Endothelial cell of umbilical vein (primary cell): Measurements from ENCODE around the gene BLOC1S3. TPM values are rescaled to one million over a fixed set of nuclear protein-coding genes. Genes with fewer than 3 reads are reported as not detected.

Source experiments
- BruUV-seq: library from RNA; stranded (reverse); fragments of 400-500 nt; replicated peaks from 2 replicates; lab custom pipeline; 2021; lab: Mats Ljungman, UMichigan
- CTCF ChIA-PET: fragments of 300-600, 350-600 bp; sonication (Branson Sonifier 250); formaldehyde crosslinking; loops from one replicate; lab custom pipeline; 2021; ENCODE audit warnings: antibody characterized with exemption, inconsistent platforms; lab: Charles Lee
- POLR2A ChIA-PET: fragments of 300-600, 350-600 bp; sonication (Branson Sonifier 250); formaldehyde crosslinking; loops from one replicate; lab custom pipeline; 2021; ENCODE audit warnings: antibody characterized with exemption, inconsistent platforms; lab: Charles Lee
- DNase-seq: peaks from one replicate; pipeline ENCODE4 v3.0.0-alpha.2; 2011; ENCODE audit warnings: low read depth, low spot score
- FAIRE-seq: peaks from 2 replicates; lab custom pipeline; 2011; peaks lifted over from hg19 to GRCh38; lab: Jason Lieb, UNC
- H2AFZ ChIP-seq: 2 replicates; pipeline ENCODE4 v1.6.0; 2012; ENCODE audit warnings: low read depth, low read length, control low read depth, inconsistent platforms
- H3K27ac ChIP-seq: 2 replicates; pipeline ENCODE4 v1.5.1; 2011; ENCODE audit warnings: low read depth, mild to moderate bottlenecking, control low read depth, low read length, moderate library complexity; ENCODE audit not compliant: insufficient read depth
- H3K27me3 ChIP-seq, 2 experiments: 2 replicates each; pipeline versions ENCODE4 v1.6.0 to v1.6.1; 2011; ENCODE audit warnings: low read length in 2 of 2, mixed read lengths in 1 of 2; ENCODE audit not compliant: control insufficient read depth in 2 of 2, insufficient read depth in 2 of 2
- H3K36me3 ChIP-seq, 2 experiments: 2 replicates in 1 of 2; 3 replicates in 1 of 2; pipeline ENCODE4 v1.5.1; 2011; ENCODE audit warnings: low read length in 2 of 2, mild to moderate bottlenecking in 1 of 2, moderate library complexity in 1 of 2; ENCODE audit not compliant: control insufficient read depth in 2 of 2, insufficient read depth in 2 of 2; ENCODE audit errors: extremely low read depth in 1 of 2
- H3K4me1 ChIP-seq: 3 replicates; pipeline ENCODE4 v1.5.1; 2011; ENCODE audit warnings: mild to moderate bottlenecking, low read length; ENCODE audit not compliant: control insufficient read depth, insufficient read depth; ENCODE audit errors: extremely low read depth
- H3K4me2 ChIP-seq: 2 replicates; pipeline ENCODE4 v1.6.1; 2011; ENCODE audit warnings: low read length, control low read depth, mixed read lengths; ENCODE audit not compliant: insufficient read depth
- H3K4me3 ChIP-seq, 3 experiments: fragments of 200-600 bp in 1 of 3; sonication (generic), shearing (Covaris generic) in 1 of 3; replicated peaks in 1 of 3; 2 replicates each; pipeline ENCODE4 v1.5.1; 2011 to 2016; ENCODE audit warnings: control low read depth in 3 of 3, low read length in 3 of 3, mild to moderate bottlenecking in 2 of 3, inconsistent platforms in 1 of 3, low read depth in 1 of 3, moderate library complexity in 1 of 3; ENCODE audit not compliant: insufficient read depth in 1 of 3
- H3K79me2 ChIP-seq: 2 replicates; pipeline ENCODE4 v1.6.0; 2012; ENCODE audit warnings: low read length, inconsistent platforms; ENCODE audit not compliant: control insufficient read depth, insufficient read depth
- H3K9ac ChIP-seq: replicated peaks from 2 replicates; pipeline ENCODE3; 2011; ENCODE audit warnings: low read length, control low read depth; ENCODE audit not compliant: insufficient read depth; ENCODE audit errors: extremely low read depth
- H3K9me1 ChIP-seq: replicated peaks from 3 replicates; pipeline ENCODE4 v1.6.0; 2011; ENCODE audit warnings: mild to moderate bottlenecking, low read length; ENCODE audit not compliant: control insufficient read depth, insufficient read depth; ENCODE audit errors: extremely low read depth
- H3K9me3 ChIP-seq: replicated peaks from 2 replicates; pipeline ENCODE4 v1.5.1; 2012; ENCODE audit warnings: low read length, inconsistent platforms; ENCODE audit not compliant: control insufficient read depth, insufficient read depth
- H4K20me1 ChIP-seq: replicated peaks from 2 replicates; pipeline ENCODE3; 2011; ENCODE audit warnings: mild to moderate bottlenecking, low read length; ENCODE audit not compliant: control insufficient read depth, insufficient read depth; ENCODE audit errors: extremely low read depth
- EZH2 ChIP-seq: IDR thresholded peaks from 2 replicates; pipeline ENCODE4 v1.6.1; 2012; ENCODE audit warnings: borderline replicate concordance, low read depth, mild to moderate bottlenecking, moderate library complexity, low read length, inconsistent platforms; ENCODE audit not compliant: severe bottlenecking
- POLR2A ChIP-seq: IDR thresholded peaks from 2 replicates; pipeline ENCODE4 v1.6.1; 2012; ENCODE audit warnings: low read depth, mild to moderate bottlenecking, control low read depth, low read length
- dilution Hi-C: fragments of 300-500 bp; cut with MboI; formaldehyde crosslinking; loops from one replicate; pipeline ENCODE4 v1.15.0; 2019; ENCODE audit warnings: low sequenced_read_pairs; ENCODE audit not compliant: extremely low pct_ligation_motif_present
- intact Hi-C: fragments of 100-400 bp; cut with micrococcal nuclease; formaldehyde crosslinking; loops from one replicate; pipeline ENCODE4 v1.10.0; 2022
- polyA plus RNA-seq, 4 experiments: library from polyadenylated mRNA; depleted of rRNA in 3 of 4; stranded (reverse) in 3 of 4; unstranded in 1 of 4; fragments of >200 nt; gene quantifications; 2 replicates each; pipeline versions ENCODE4 v1.2.1 to v1.2.3, GENCODE V29; 2011 to 2012; ENCODE audit warnings: missing spikeins in 1 of 4
- total RNA-seq: library from RNA; stranded (reverse); gene quantifications from 2 replicates; pipeline ENCODE4 v1.2.3, GENCODE V29; 2021
- TF ChIP-seq, protein P1 (sequence below), 2 donors: IDR thresholded peaks; 1 replicate in 1 of 2; 2 replicates in 1 of 2; pipeline ENCODE4 v1.5.1; 2011; ENCODE audit warnings: low read length in 2 of 2, mild to moderate bottlenecking in 2 of 2, moderate library complexity in 2 of 2, control low read depth in 1 of 2, inconsistent platforms in 1 of 2, low read depth in 1 of 2; ENCODE audit not compliant: insufficient read depth in 1 of 2; ENCODE audit errors: extremely low read depth in 1 of 2

The BLOC1S3 gene
- total and polyA plus RNA-seq, 2 donors (not counting 3 experiments of a cell fraction or from before 2014, with no cell fraction given): 13.6 to 17.4 TPM

DNA sequence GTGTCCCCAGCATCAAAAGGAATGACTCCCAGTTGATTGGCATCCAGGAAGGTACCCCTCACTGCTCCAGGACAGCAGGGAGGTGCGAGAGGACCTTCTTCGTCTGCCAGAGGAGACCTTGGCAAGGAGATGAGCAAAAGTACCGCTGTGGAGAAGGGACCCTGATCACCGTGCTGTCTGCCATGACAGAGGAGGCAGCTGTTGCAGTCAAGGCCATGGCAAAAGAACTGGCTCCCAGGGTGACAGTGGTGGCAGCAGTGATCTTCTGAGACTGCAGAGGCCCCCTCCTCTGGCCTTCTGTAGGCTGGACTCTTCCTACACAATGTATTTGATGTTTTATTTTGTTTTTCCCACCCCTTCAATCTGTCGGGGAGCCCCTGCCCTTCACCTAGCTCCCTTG lies 49.8 kb upstream of the BLOC1S3 start:
- dilution Hi-C loops (no loop called here), intact Hi-C loops (loop anchor here (5.0 kb wide), 1 partner anchor 37 kb away; the partner anchor contains the start of gene PPP1R37)
- no peak for DNase-seq
- no peaks in the 10 kb centered on the region for H3K9me3 ChIP-seq
- no peaks in the 10 kb centered on the region for H3K36me3 ChIP-seq
- FAIRE-seq: no peak
- ChIA-PET CTCF (no interaction called here), POLR2A (no interaction called here)
- peaks cover 4% of the 10 kb centered on the region for H3K4me1 ChIP-seq
- no peak overlapping the region for H3K4me2 ChIP-seq
- H3K4me3 ChIP-seq: no peak overlapping the region
- no peak overlapping the region for H3K27ac ChIP-seq
- H3K27me3 ChIP-seq: no peaks in the 10 kb centered on the region
- H3K9ac ChIP-seq: no peak overlapping the region
- H2AFZ ChIP-seq: no peak overlapping the region
- TF ChIP-seq POLR2A: no peak
- TF ChIP-seq, protein P1, sequence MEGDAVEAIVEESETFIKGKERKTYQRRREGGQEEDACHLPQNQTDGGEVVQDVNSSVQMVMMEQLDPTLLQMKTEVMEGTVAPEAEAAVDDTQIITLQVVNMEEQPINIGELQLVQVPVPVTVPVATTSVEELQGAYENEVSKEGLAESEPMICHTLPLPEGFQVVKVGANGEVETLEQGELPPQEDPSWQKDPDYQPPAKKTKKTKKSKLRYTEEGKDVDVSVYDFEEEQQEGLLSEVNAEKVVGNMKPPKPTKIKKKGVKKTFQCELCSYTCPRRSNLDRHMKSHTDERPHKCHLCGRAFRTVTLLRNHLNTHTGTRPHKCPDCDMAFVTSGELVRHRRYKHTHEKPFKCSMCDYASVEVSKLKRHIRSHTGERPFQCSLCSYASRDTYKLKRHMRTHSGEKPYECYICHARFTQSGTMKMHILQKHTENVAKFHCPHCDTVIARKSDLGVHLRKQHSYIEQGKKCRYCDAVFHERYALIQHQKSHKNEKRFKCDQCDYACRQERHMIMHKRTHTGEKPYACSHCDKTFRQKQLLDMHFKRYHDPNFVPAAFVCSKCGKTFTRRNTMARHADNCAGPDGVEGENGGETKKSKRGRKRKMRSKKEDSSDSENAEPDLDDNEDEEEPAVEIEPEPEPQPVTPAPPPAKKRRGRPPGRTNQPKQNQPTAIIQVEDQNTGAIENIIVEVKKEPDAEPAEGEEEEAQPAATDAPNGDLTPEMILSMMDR (IDR thresholded peaks at IDR 0.05; ENCODE audit: extremely low read depth in 1 of 2, insufficient read depth in 1 of 2, low read depth in 1 of 2, low read length in 2 of 2): no peak
- no peaks in the 10 kb centered on the region for H3K9me1 ChIP-seq
- no TSS peak for BruUV-seq
- H4K20me1 ChIP-seq: no peaks in the 10 kb centered on the region
- H3K79me2 ChIP-seq: peaks cover 30% of the 10 kb centered on the region

DNA sequence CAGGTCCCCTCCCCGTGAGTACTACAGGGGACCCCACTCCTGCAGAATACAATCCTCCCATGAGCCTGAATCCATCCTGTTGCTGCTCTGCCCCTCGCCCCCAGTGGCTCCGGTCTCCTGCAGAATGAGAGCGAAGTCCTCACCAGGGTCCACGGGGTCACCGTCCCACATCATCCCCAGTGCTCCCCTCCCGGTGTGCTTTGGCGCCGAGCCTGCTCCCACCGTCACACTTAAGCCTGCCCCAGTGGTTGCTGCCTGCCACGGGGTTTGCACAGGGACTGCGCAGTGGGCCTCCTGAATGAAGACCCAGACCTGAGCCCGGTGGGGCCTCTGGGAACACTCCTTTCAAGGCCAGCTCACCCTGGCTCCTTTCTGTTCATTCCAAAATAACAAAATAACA lies 48.3 kb upstream of the BLOC1S3 start:
- Histone ChIP-seq H2AFZ (no peak overlapping the region), H3K79me2 (peaks cover 29% of the 10 kb centered on the region), H3K4me3 (no peak overlapping the region), H3K4me1 (peaks cover 4% of the 10 kb centered on the region), H3K27ac (no peak overlapping the region), H3K4me2 (no peak overlapping the region), H3K9me3 (no peaks in the 10 kb centered on the region), H3K36me3 (no peaks in the 10 kb centered on the region), H3K9ac (no peak overlapping the region), H3K9me1 (no peaks in the 10 kb centered on the region), H3K27me3 (no peaks in the 10 kb centered on the region), H4K20me1 (no peaks in the 10 kb centered on the region)
- ChIA-PET POLR2A (no interaction called here), CTCF (interaction anchor here (1.6 kb wide), 1 partner anchor 11 kb away, joined by 6 read pairs; no protein-coding TSS in a partner anchor)
- BruUV-seq: no TSS peak
- TF ChIP-seq POLR2A (no peak), EZH2 (no peak)
- DNase-seq (no peak), FAIRE-seq (no peak)
- intact Hi-C loops (no loop called here), dilution Hi-C loops (no loop called here)
